Epidermal melanocyte (primary cell): Measurements from ENCODE around the gene CASR.

ENCODE experiments used
- DNase-seq: peaks from one replicate; pipeline ENCODE4 v3.0.0; 2011; ENCODE audit warnings: low spot score; ENCODE audit not compliant: insufficient read length

The CASR gene

GRCh38 chr3:122258757-122259371 lies 75.4 kb downstream of the CASR start:
- no peak for DNase-seq

- no peak for DNase-seq
These were observed 76.7 kb downstream of the CASR start for GRCh38 chr3:122260206-122260605.

GRCh38 chr3:122263058-122263457 lies 79.6 kb downstream of the CASR start:
- no peak for DNase-seq

- DNase-seq: no peak
These were observed 80.6 kb downstream of the CASR start for GRCh38 chr3:122263974-122264588.

GRCh38 chr3:122265957-122266356 lies 82.5 kb downstream of the CASR start:
- DNase-seq: no peak

DNA sequence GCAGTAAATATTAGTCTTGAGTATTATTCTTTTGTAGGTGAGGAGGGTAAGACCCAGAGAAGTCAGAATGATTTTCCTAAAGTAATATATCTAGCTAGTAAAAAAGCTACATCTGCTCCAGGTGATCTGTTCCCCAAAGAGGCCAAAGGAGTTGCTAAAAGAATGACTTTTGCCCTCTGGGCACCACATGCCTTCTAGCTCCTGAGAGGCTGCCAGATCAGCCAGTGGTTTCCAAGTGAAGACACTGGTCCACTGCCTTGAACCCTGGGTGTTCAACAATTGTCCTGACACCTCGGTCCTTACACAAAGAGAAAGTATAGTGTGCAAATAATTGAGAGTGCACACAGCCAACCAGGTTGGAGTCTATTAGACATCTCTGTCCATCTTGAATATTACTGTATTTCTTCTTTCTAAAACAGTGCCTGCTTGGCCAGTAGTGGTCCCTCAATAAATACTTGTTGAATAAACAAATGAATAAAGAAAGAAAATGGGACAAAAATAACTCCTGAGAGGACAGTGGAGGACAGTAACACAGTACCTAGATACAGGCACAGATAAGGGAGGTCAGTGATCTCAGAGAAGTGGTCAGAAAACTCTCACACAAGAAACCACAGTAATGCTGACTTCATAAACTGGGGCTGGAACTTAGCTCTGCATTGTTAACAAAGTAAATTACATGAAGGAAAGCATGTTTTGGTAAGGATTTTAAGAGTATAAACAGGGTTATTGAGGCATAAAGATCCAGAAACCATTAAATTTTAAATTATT lies 85.0 kb downstream of the CASR start:
- DNase-seq: no peak

GRCh38 chr3:122269045-122269444 lies 85.6 kb downstream of the CASR start:
- DNase-seq: no peak

GRCh38 chr3:122271246-122271898 lies 87.9 kb downstream of the CASR start:
- no peak for DNase-seq

GRCh38 chr3:122272879-122273278 lies 89.4 kb downstream of the CASR start:
- no peak for DNase-seq

DNA sequence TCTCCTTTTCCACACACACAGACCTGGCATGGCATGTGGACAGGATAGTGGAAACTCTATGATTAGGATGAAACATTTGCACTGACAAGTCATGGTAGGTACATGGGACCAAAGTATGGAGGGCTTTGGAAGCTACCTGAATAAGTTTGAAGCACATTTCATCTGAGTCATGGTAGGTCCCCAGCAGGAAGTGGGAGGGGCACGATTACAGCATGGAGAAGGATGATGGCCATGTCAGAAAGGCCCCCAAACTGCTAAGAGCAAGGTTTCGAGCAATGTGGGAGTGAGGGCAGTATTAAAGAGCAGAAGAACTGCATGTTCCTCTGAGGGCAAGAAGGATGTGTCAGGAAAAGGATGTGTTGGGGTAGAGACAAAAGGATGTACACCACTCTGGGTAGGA lies 90.0 kb downstream of the CASR start:
- no peak for DNase-seq

DNA sequence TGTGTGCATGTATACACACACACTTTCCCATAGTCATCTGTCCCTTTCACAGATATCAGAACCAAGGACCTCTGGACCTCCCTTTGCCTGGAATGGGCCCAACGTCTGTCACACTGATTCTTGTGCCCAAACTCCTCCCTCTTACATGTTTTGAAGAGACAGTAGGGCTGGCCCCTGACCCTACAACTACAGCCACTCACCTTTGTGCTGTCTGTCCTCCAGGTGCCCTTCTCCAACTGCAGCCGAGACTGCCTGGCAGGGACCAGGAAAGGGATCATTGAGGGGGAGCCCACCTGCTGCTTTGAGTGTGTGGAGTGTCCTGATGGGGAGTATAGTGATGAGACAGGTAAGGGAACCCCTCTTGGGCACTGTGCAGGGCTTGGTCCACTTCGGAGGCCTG lies 98.4 kb downstream of the CASR start:
- no peak for DNase-seq

GRCh38 chr3:122283796-122284445 lies 100.5 kb downstream of the CASR start:
- DNase-seq: no peak

- DNase-seq: no peak
These were observed 101.0 kb downstream of the CASR start for GRCh38 chr3:122284486-122284885.

DNA sequence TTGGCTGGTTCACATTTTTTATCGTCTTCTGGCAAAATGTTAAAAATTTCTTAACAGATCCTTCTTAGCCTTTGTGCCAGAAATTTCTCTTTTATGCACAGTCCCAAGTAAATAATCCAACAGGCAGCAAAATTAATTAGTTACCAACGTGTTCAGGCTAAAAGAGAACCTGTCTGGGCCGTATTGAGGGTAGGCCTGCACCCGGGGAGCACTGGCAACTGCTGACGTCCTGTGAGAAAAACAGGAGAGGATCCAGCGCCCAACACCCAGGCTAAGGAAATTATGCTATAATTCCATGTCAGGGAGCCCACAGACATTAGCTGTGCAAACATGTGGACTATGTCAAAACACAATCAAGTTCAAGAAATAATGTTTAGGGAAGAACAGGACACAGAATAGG lies 110.9 kb downstream of the CASR start:
- DNase-seq: no peak

GRCh38 chr3:122295266-122296062 lies 112.0 kb downstream of the CASR start:
- DNase-seq: no peak

- DNase-seq: no peak
These were observed 114.8 kb downstream of the CASR start for GRCh38 chr3:122298239-122298638.

DNA sequence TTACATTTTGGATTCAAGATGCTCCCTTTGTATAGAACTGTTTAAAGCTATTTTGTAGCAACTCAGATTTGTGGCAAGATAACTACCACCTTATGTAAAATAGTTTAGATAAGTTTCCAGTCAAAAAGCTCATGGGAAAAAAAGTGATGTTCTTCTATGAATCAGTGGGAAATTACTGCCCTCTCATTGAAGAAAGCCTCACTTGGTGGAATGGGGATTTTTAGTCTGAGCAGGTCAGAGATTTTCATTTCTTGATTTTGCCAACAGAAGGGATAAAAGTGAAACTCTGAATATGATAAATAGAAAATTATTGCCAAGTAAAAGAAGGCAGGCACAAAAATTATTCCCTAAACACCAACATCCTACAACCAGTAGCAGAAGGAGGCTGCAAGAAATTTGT lies 115.7 kb downstream of the CASR start:
- no peak for DNase-seq

DNA sequence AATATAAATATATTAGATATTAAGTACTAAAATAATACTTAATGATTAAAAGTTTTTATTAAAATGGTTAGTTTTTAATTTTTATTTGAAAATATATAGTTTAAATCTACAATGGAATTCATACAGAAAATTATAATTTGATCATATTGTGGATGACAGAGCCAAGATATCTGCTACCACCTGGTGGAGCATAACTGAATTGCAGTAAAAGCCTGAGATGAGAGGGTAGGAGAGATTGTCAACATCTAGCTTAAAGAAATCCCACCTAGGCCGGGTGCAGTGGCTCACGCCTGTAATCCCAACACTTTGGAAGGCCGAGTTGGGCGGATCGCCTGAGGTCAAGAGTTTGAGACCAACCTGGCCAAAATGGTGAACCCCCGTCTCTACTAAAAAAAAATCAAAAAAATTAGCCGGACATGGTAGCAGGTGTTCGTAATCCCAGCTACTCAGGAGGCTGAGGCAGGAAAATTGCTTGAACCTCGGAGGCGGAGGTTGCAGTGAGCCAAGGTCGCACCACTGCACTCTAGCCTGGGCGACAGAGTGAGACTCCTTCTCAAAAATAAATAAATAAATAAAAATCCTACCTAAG lies 116.5 kb downstream of the CASR start:
- DNase-seq: no peak

- no peak for DNase-seq
These were observed 117.6 kb downstream of the CASR start for GRCh38 chr3:122301063-122301462.

DNA sequence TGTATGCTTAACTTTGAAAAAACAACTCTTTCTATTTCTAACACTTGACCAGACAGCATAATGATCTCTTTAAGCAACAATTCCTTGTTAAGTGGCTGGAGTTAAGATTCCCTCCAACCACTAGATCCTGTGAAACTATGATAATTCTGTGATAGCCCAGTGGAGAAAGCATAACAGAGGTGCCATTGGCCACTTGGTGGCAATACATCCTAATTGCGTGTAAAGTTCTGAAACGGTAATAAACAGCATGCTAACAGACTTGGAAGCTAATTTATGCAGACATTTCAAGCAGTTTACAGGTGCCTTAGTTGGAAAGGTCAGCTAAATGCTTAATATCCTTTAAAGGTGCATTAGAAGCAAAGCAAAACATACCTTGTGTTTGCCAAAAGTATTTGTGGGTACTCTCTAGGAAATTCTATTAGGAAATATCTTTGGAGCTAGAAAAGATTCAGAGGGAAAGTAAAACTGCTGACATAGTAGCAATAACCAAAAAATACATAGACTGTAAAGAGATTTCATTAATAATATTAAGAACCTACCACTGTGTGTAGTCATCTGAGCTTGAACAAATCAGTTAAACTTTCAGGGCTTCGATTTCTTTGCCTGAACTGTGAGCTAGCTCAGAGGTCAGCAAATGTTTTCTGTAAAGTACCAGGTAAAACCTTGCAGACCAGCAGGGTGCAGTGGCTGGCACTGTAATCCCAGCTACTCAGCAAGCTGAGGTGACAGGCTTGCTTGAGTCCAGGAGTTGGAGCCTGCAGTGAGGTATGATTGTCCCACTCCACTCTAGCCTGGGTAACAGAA lies 122.6 kb downstream of the CASR start:
- no peak for DNase-seq
